GM21576 (cell line): ENCODE measurements around the gene TBC1D1.
A peak's percentile ranks its signal among the peaks of the same experiment; 100 is the strongest.

Experiments
- ATAC-seq: cut with Tn5 transposase; IDR thresholded peaks from one replicate; pipeline ENCODE4 v1.9.1; 2021; ENCODE audit warnings: mild to moderate bottlenecking, moderate library complexity; ENCODE audit not compliant: unreplicated experiment

TBC1D1 gene

DNA sequence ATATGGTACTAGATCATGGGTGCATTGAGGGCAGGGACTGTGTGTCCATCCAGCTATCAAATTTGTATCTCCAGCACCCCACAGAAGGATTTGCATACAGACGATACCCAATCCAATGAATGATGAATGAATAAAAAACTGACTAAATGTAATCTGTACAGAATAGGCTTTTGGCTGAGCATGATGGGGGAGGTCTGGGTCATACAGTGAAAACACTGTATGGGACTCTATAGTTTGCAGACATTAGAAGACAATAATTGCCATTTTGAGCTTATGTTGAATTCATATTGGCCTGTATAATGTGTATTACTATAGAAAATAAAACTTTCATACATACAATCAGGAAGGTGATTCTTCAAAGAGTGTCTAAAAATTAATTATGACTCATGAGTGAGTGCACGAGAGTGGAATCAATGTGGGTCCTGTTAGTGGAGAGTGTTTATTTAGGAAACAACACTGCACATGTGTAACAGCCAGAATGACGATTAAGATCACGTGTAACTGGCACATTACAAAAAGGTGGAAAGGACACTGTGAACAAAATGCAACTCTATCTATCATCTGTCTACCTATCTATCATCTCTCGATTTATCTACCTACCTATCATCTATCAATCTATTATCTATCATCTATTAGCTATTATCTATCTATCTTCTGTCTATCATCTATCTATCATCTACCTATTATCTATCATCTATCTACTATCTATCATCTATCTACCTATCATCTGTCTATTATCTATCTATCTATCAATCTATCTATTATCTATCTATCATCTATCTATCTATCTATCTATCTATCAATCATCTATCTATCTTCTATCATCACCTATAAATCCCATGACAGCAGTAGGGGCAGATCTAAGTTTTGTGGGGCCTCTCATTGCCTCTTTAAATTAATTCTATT lies 270.6 kb downstream of the TBC1D1 start:
- no peak for ATAC-seq

DNA sequence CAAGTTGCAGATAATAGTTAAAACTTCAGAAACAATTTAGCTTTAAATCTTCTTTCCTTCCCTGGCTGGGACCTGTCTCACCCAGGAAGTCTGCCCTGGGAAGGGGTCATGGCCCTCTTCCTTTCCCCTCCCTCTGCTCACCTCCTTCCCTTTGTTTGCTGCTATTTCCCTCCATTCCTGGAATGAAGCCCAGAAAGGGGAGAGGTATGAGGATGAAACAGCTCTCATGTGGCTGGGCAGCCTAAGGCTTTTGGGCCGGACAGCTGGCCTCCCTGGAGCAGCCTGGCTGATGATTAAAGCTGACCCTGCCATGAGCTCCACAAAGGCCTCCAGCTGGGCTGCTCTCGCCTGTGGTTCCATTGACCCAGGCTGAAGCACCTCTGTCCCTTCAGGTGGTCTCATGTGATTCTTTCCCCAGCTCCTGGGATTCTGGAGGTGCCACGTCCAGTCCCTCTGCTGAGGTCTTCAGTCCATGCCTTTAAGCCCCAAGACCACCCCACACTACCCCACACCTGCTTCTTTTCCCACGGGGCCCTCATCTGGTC lies 271.4 kb downstream of the TBC1D1 start:
- ATAC-seq: no peak

DNA sequence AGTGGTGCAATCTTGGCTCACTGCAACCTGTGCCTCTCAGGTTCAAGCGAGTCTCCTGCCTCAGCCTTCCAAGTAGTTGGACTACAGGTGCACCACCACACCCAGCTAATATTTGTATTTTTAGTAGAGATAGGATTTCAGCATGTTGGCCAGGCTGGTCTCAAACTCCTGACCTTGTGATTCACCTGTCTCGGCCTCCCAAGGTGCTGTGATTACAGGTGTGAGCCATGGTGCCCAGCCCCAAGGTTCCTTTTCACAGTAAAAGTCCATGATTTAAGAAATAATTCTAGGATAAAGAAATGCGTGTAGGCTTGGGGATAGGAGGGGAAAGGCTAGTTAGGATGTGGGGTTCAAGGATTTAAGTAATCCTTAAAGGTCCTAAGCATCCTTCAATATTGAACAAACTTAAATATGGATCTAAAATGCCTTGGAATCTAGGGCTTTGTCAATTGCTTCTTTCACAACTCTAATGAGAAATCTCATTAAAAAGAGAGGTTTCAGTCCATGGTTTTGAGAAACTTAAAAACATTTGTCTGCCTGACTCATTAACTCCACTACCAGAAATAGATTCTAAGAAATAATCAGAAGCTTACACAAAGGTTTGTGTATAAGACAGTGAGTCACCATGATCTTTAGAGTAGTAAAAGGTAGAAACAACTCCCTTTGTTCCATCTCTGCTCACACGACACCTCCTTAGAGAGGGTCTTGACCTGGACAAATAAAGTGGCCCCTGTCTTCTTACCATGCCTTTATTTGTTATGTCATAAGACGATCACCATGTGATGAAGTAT lies 272.5 kb downstream of the TBC1D1 start:
- ATAC-seq: no peak

DNA sequence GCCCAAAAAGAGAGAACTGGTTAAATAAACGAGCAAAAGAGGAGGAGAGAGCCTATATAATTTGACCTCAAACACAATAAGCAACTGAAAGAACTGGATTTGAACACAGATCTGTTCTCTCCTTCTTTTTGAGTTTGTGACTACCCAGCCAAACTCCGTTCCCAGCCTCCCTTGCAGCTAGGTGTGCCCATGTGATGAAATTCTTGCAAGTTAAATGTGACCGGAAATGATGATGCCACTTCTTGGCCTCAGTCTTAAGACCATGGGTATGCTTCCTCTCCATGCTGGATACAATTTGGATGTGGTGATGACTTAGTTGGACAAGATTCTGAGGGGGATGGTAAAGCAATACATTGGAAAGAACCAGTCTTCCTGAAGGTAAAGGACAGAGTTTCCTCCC lies 273.5 kb downstream of the TBC1D1 start:
- ATAC-seq: no peak

DNA sequence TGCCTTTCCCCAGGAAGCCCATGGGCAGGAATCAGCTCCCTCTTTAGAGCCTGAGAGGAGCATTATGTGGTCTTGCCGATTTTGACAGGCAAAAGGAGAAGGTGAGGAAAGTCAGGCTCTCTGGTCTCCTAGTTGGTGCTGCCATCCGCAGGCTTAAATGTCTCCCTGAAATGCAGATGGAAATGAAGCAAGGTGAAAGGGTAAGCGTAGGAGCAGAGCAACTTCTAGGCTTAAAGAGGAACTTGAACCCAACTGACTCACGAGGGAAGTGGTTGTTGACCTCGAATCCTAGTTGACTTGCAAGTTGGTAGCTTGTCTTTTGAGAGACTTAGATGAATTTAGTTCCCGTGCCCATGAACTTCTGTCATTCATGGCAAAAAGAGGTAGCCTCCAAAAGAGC lies 275.2 kb downstream of the TBC1D1 start:
- ATAC-seq: no peak

DNA sequence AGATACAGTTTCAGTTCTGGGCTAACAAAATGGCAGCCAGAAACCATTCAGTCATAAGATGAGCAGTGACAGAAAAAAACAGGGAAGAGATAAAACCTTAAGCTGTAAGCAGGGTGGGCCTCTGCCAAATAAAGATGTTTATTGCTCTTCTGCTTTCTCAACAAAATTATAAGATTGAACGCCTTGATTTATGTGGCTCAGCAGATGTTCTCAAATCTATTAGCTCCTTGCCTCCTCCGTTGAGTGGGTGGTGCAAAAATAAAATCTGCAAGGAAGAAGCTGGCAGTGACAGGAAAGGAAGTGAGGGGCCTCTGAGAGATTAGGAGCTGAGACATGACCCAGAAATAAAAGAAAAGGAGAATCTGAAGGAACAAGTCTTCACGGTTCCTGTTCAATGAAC lies 275.9 kb downstream of the TBC1D1 start:
- no peak for ATAC-seq

DNA sequence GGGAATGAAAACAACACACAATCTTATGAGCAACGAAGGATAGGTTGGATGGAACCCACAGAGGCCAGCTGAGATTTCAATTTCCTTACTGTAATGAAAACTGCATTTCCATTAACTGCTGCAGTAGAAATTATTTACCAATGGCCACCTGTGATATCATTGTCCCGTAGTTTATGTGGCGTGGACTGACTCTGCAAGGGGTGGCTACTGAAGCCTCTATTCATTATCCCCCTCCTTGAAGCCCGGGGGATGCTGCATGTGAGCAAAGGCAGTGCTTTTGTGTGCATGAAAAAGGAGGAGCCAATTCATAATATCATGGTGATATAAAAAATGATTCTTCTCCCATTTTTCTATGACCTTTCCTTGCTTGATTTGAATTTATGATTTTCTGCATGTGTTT lies 277.1 kb downstream of the TBC1D1 start:
- ATAC-seq: no peak

DNA sequence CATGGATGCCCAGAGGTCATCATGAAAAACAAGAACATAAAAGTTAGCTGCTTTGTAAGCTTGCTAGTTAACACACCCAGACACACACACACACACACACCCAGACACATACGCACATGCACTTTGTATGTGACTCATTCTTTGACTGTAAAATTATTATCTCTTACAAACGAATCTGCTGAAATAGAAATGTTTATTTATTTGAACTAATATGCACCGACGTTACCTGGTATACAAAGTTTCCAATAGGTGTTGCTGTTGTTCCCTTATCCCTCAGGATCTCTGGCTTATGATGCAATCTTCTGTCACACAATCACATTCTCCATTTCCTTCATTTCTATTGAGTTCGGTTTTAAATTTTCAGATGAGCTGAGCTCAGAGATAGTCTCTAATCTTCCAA lies 278.6 kb downstream of the TBC1D1 start:
- no peak for ATAC-seq

DNA sequence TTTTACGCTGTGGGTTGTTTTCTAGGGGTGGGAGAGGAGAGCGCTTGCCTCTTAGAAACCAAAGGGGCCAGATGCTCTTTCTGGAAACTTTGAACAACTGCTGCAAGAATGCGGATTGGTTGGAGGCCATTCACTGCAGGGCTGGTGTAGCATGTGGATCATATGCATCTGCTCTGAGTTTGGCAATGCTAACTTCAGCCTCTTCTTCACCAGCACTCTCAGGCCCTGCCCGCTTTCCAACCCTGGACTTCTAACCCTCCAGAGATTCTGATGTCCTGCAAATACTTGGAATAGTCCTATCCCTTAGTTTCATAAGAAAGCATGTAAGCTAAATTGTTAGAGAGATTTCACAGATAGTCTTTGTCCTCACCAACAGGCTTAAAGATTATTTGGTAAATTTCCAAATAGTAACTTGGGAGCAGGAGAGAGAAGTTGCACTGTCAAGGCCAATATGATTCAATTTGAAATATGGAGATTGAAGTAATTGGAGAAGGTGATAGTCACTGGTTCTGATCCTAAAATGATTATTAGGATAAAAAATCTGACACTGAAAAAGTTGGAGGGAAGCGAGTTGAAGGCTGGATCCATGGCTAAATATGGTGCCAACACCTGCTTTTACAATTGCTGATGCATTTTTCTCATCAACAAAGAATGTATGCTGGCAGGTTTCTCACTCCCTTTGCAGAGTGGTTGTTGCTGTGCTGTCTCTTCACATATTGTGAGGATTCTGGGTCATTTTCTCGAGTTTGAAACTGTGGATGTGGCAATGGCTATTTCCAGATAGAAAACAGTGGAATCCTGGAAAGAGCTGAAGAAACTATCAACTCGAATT lies 279.7 kb downstream of the TBC1D1 start:
- no peak for ATAC-seq

DNA sequence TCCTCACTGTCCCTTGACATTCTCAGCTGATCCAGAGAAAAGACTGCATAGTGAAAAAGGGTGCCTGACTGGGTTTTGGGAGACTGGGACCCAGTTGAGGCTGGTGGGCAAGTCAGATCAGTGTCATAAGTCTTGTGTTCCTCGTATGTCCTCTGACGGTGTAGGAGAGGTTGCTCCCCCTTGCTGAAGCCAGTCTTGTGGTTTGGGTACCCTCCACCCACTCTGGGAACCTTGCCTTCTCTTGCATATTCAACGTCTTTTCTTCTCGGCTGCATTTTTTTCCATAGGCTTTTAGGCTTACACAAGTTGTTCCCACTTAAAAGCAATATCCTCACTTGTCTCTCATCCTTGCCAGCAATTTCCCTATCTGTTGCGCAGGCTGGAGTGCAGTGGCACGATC lies 281.2 kb downstream of the TBC1D1 start:
- no peak for ATAC-seq

DNA sequence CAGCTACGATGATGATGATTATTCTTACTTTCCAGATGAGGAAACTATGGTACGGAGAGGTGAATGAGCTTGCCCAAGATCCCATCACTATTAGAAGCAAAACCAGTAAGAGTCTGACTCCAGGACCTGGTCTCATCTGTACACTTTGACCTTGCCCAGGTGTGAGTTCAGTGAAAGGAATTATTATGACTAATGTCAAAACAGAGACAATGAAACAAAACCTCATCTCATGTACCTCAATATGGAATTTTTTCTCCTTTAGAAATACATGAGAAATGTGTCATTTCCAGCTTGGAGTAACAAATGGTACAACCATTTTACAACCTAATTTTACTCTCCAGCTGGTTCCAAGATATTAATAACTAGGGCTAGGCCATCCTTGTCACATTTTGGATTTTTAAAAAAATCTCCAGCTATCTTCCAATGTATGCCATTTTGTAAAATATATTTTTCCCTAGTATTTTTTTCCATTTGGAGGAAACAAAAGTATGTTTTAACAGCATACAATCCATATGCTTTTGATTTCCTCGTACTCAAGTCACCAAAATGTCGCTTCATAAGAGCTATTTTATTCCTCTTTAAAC lies 283.1 kb downstream of the TBC1D1 start:
- ATAC-seq: no peak

DNA sequence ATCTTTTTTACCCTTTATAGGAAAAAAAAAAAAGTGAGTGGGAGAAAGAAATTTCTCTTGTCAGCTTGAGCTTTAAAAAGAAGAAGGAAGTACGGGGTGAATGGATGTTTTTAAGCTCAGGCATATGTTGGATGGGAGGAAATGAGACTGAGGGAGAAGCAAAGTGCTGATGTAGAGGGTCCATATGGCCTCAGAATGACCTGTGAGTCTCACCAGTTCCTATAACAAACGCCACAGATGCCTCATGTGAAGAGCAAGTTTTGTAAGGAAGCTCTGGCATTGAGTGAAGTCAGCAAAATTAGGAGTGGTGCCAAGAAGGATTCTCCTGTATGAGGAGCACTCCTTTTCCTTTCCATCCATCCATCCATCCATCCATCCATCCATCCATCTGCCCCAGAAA lies 283.9 kb downstream of the TBC1D1 start:
- no peak for ATAC-seq

DNA sequence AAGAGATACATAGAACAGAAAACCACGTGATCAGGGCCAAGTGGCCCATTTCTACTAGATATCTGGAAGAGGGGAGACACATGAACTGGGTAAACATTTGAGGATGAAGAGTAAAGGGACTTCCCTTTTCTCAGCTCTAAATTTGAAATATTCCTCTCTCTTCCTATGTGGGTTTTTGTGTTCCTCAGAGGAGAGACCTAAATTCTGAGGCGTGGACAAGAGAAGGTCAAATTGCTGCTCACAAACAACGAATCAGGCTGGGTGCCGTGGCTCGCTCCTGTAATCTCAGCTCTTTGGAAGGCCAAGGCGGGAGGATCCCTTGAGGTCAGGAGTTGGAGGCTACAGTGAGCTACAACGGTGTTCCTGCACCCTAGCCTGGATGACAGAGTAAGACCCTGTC lies 285.3 kb downstream of the TBC1D1 start:
- no peak for ATAC-seq

DNA sequence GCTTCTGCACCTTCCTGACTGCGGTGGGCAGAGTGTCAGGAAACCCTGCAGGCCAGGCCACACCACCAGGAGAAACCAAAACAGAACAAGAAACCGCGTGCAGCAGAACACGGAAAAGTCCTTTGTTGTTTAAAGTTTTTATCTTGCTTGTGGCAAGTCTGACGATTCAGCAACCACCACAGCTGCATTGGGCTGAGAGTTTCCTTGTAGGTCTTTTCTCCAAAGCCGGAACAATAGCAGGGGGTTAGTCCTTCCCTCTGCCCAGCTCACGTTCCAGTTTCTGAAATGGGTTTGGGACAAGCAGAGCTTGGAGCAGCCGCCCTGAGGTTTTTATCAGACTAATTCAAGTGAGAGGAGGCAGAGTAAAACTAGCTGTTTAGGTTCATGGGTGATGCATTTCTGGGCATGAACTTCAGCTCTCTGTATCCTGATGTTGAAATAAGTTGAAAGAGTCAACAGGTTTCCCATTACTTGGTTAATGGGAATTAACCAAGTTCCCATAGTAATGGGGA lies 286.2 kb downstream of the TBC1D1 start:
- no peak for ATAC-seq

DNA sequence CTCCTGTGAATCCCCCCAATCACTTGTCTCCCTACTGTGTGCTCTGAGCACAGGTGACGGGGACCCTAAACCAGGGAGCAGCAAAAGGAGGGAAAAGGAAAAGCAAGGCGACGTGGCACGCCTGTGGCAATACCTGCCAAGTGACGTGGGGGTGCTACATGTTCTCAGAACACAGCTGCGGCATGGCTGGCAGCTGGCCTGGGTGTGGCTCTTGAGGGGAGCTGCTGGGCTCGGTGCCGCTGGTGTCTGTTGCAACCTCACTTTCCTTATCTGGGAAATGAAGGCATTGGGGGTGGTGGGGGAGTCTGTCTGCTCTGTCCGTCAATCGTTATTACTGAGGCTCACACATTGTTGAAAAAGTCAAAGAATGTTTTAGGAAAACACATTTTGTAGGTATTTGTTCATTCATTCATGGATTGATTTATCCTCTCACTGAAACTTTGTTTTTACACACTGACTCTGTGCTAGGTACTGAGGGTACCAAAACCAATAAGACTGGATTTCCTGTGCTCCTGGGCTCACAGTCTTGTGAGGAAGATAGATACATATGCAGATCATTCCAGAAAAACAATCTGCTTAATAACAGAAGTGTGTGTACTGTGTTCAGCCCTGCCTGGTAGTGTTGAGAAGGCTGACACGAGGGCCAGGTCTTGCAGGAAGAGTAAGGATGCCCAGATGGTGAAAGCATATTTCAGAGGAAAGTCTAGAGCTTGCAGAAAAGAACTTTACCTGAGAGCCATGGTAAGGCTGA lies 286.9 kb downstream of the TBC1D1 start:
- ATAC-seq: no peak

DNA sequence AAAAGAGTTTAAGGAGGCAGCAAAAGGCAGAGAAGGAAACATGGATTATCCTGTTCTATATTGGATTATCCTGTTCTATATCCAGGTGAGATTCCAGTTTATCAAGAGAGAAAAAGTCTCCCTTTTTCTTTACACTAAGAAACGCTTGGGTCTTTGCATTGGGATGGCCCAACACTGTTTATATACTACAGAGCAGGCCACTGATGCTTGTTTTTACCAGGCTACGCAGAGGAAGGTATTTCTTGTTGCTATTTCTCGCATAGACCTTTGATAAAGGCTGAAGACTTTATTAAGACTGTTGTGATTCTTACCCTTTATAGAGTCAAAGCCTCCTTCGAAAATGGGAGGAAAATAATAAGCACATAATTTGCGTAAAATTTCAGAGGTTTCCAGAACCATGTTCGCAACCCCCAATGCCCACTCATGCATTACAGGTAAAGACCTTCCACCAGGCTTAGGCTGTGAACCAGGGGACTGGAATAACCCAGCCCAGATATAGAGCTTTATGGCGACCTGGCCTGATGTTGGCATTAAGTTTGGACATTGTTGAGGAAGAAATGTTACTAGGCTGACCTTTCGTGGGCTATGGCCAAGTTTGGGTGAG lies 287.6 kb downstream of the TBC1D1 start:
- no peak for ATAC-seq

DNA sequence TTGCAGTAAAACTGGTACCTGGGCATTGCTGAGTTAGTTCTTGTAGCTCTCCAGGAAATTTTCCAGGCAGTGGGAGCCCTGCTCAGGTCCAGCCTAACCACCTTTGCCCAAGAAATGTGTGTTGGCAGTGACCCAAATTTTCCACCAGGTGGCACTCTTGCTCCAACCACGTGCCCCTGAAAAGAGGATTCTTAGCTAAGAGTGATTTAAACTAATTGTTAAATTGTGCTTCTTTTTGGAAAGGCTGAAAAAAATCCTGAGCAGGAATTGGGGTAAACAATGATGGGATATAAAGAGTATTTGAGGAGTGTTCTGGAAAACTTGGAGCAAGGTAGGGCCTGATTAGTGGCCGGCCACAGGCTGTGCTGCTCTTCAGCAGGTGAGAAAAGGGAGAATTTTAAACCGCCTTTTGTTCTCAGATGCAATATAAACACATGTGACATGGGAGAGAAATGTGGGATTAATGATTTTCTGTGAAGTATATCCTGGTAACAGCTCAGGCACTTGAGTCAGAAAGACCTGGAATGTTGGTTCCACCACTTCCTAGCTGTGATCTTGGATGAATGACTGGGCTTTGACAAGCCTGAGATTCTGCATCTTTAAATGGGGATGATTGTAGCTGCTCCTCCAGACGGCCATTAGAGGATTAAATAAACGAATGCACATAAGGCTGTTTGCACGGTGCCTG lies 288.9 kb downstream of the TBC1D1 start:
- peak; percentile 56 for ATAC-seq

DNA sequence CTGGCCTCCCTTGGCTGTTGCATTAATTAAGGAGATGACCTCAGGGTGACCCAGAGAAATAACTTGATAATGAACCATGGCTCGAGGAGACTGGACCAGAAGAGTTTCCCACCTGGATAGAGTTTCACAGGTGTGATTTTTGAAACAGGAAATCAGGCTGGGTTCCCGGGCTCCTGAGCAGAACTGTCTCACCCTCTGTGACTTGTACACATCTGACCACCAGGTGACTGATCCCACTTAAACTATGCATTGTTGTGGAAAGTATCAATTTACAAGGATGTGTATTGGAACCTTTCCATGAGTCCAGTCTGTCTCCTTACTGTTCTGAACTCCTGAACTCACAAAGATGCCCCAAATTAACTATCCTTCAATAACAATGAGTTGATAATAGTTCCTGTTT lies 289.6 kb downstream of the TBC1D1 start:
- ATAC-seq: no peak

DNA sequence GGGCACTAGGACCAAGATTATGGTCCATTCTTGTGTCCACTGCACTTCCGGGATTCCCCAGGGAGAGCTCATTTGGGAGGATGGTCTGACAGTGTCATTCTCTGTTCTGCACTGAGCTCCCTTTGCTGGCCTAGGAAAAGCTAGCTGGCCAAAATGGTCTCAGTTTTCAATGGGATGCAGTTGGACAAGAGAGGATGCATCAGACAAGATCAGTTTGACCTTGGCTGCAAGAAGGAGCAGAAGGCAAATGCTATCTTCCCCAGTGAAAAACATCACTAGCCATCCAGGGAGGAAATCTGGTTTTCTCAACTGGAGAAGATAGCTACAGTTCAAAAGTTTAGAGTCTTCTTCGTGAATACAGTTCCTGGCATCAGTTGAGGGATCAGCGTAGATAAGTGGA lies 290.4 kb downstream of the TBC1D1 start:
- no peak for ATAC-seq
